SU-DHL-6 (cell line): ENCODE data around the gene HYDIN.

ENCODE experiments used
- H2AFZ ChIP-seq: fragments of 200-600 bp; sonication (generic); 2 replicates; pipeline ENCODE4 v1.6.1; 2014; ENCODE audit warnings: low read depth, mild to moderate bottlenecking, moderate library complexity, mixed read lengths, antibody characterized with exemption, low read length; ENCODE audit not compliant: severe bottlenecking
- H3F3A ChIP-seq: fragments of 200-600 bp; shearing (Covaris generic); 2 replicates; pipeline ENCODE4 v1.6.0; 2016; ENCODE audit warnings: antibody characterized with exemption, mild to moderate bottlenecking; ENCODE audit not compliant: insufficient read depth
- H3K27ac ChIP-seq: fragments of 200-600 bp; sonication (generic); 2 replicates; pipeline ENCODE4 v1.5.1; 2016; ENCODE audit warnings: low read depth, mild to moderate bottlenecking, low read length, moderate library complexity, mixed read lengths
- H3K27me3 ChIP-seq: fragments of 200-600 bp; sonication (generic), shearing (Covaris generic); 2 replicates; pipeline ENCODE4 v1.6.0; 2014; ENCODE audit warnings: mild to moderate bottlenecking, low read length
- H3K36me3 ChIP-seq: fragments of 200-600 bp; sonication (generic); 2 replicates; pipeline ENCODE4 v1.6.1; 2014; ENCODE audit warnings: mild to moderate bottlenecking, low read length, mixed read lengths
- H3K4me2 ChIP-seq: fragments of 300-600, 200-600 bp; shearing (Covaris generic), sonication (generic); 2 replicates; pipeline ENCODE4 v1.6.0; 2014; ENCODE audit warnings: low read length, low read depth, mild to moderate bottlenecking; ENCODE audit not compliant: poor library complexity, severe bottlenecking
- H3K4me3 ChIP-seq: fragments of 200-600 bp; sonication (generic); 2 replicates; pipeline ENCODE4 v1.5.1; 2014; ENCODE audit warnings: antibody characterized with exemption, low read length, mild to moderate bottlenecking, mixed read lengths; ENCODE audit not compliant: insufficient read depth, poor library complexity, severe bottlenecking
- H3K79me2 ChIP-seq: fragments of 200-600 bp; sonication (generic); 2 replicates; pipeline ENCODE4 v1.6.1; 2014; ENCODE audit warnings: mild to moderate bottlenecking, low read length, moderate library complexity; ENCODE audit not compliant: insufficient read depth
- H3K9ac ChIP-seq: fragments of 200-600 bp; sonication (generic); 2 replicates; pipeline ENCODE4 v1.7.0; 2014; ENCODE audit warnings: mild to moderate bottlenecking, low read length
- H3K9me2 ChIP-seq: fragments of 200-600 bp; sonication (generic); replicated peaks from 2 replicates; pipeline ENCODE4 v1.6.1; 2014; ENCODE audit warnings: low read length; ENCODE audit not compliant: insufficient read depth
- H3K9me3 ChIP-seq: fragments of 200-600 bp; sonication (generic); 2 replicates; pipeline ENCODE4 v1.6.1; 2014; ENCODE audit warnings: low read length, mixed read lengths; ENCODE audit not compliant: insufficient read depth
- H4K20me1 ChIP-seq: fragments of 200-600 bp; sonication (generic); 2 replicates; pipeline ENCODE4 v1.6.1; 2014; ENCODE audit warnings: low read depth, mild to moderate bottlenecking, antibody characterized with exemption, low read length, moderate library complexity, mixed read lengths
- CTCF ChIP-seq: fragments of 200-600 bp; sonication (generic); IDR thresholded peaks from one replicate; pipeline ENCODE4 v1.5.1; 2017; ENCODE audit warnings: antibody characterized with exemption, mild to moderate bottlenecking, low read length, moderate library complexity; ENCODE audit not compliant: insufficient read depth, poor library complexity, severe bottlenecking
- EZH2phosphoT487 ChIP-seq: fragments of 200-600 bp; sonication (generic), shearing (Covaris generic); conservative IDR thresholded peaks from 2 replicates; pipeline ENCODE4 v1.6.1; 2018; ENCODE audit warnings: mild to moderate bottlenecking, antibody characterized with exemption, low read length, moderate library complexity, mixed read lengths

Gene HYDIN

GRCh38 chr16:71225145-71225544, 5.4 kb downstream of the HYDIN start:
- no peaks in the 10 kb centered on the region for H3K9me2 ChIP-seq
- H3K27me3 ChIP-seq: no peaks in the 10 kb centered on the region
- H3K27ac ChIP-seq: no peak overlapping the region
- no peak overlapping the region for H2AFZ ChIP-seq
- TF ChIP-seq EZH2phosphoT487 (no peak), CTCF (no peak)
- H3K4me2 ChIP-seq: no peak overlapping the region
- H3K9ac ChIP-seq: no peak overlapping the region
- no peak overlapping the region for H3K4me3 ChIP-seq
- H3F3A ChIP-seq: no peaks in the 10 kb centered on the region
- H3K9me3 ChIP-seq: peaks cover 17% of the 10 kb centered on the region
- no peaks in the 10 kb centered on the region for H3K36me3 ChIP-seq
- no peaks in the 10 kb centered on the region for H4K20me1 ChIP-seq
- no peaks in the 10 kb centered on the region for H3K79me2 ChIP-seq

GRCh38 chr16:71218306-71218963, 12.1 kb downstream of the HYDIN start:
- H3K36me3 ChIP-seq: no peaks in the 10 kb centered on the region
- no peaks in the 10 kb centered on the region for H4K20me1 ChIP-seq
- no peak overlapping the region for H3K9ac ChIP-seq
- no peaks in the 10 kb centered on the region for H3F3A ChIP-seq
- H2AFZ ChIP-seq: no peak overlapping the region
- no peaks in the 10 kb centered on the region for H3K27me3 ChIP-seq
- H3K4me2 ChIP-seq: no peak overlapping the region
- H3K27ac ChIP-seq: no peak overlapping the region
- no peaks in the 10 kb centered on the region for H3K79me2 ChIP-seq
- H3K4me3 ChIP-seq: no peak overlapping the region
- no peaks in the 10 kb centered on the region for H3K9me2 ChIP-seq
- TF ChIP-seq CTCF (no peak), EZH2phosphoT487 (no peak)
- H3K9me3 ChIP-seq: no peaks in the 10 kb centered on the region; the same call in 1 of the 2 replicates

GRCh38 chr16:71217506-71217905, 13.0 kb downstream of the HYDIN start:
- Histone ChIP-seq H3F3A (no peaks in the 10 kb centered on the region), H3K9me3 (no peaks in the 10 kb centered on the region; the same call in 1 of the 2 replicates), H3K79me2 (no peaks in the 10 kb centered on the region), H3K27ac (no peak overlapping the region), H3K4me2 (no peak overlapping the region), H2AFZ (no peak overlapping the region), H3K36me3 (no peaks in the 10 kb centered on the region), H3K4me3 (no peak overlapping the region), H3K27me3 (no peaks in the 10 kb centered on the region), H4K20me1 (no peaks in the 10 kb centered on the region), H3K9me2 (no peaks in the 10 kb centered on the region), H3K9ac (no peak overlapping the region)
- TF ChIP-seq CTCF (no peak), EZH2phosphoT487 (no peak)
